ENCODE data around the gene STAT4. TPM values are rescaled to one million over a fixed set of nuclear protein-coding genes. Genes with fewer than 3 reads are reported as not detected.

STAT4 gene
- polyA plus RNA-seq, 1 of the 3 experiments (the other 2 are of a cell fraction) = 0.12 TPM

GRCh38 chr2:190994148-190994547 lies 156.6 kb downstream of the STAT4 start:
- POLR2A ChIA-PET = no interaction called here

GRCh38 chr2:190993292-190993643 lies 157.5 kb downstream of the STAT4 start:
- no peak overlapping the region for H2AFZ ChIP-seq (ENCODE audit: low read depth)
- no peaks in the 10 kb centered on the region for H3K27me3 ChIP-seq (ENCODE audit: insufficient read depth)
- no peak for DNase-seq
- no peak for TF ChIP-seq TEAD4 (IDR thresholded peaks at IDR 0.05; ENCODE audit: borderline replicate concordance, insufficient read depth)
- no peak for TF ChIP-seq GATA2 (CRISPR knock-in tag; IDR thresholded peaks at IDR 0.05)
- no peak for TF ChIP-seq MEF2A (IDR thresholded peaks at IDR 0.05; ENCODE audit: borderline replicate concordance, low read depth)
- TF ChIP-seq, protein P1, sequence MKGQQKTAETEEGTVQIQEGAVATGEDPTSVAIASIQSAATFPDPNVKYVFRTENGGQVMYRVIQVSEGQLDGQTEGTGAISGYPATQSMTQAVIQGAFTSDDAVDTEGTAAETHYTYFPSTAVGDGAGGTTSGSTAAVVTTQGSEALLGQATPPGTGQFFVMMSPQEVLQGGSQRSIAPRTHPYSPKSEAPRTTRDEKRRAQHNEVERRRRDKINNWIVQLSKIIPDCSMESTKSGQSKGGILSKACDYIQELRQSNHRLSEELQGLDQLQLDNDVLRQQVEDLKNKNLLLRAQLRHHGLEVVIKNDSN (IDR thresholded peaks at IDR 0.05; ENCODE audit: borderline replicate concordance, low read depth) = no peak
- no peak for TF ChIP-seq SMC3 (IDR thresholded peaks at IDR 0.05; ENCODE audit: low read depth, low read length)
- no peak for TF ChIP-seq YY1 (IDR thresholded peaks at IDR 0.05; ENCODE audit: low read depth)
- no peak for TF ChIP-seq RXRA (IDR thresholded peaks at IDR 0.05; ENCODE audit: borderline replicate concordance, low read depth)
- TF ChIP-seq, protein P2, sequence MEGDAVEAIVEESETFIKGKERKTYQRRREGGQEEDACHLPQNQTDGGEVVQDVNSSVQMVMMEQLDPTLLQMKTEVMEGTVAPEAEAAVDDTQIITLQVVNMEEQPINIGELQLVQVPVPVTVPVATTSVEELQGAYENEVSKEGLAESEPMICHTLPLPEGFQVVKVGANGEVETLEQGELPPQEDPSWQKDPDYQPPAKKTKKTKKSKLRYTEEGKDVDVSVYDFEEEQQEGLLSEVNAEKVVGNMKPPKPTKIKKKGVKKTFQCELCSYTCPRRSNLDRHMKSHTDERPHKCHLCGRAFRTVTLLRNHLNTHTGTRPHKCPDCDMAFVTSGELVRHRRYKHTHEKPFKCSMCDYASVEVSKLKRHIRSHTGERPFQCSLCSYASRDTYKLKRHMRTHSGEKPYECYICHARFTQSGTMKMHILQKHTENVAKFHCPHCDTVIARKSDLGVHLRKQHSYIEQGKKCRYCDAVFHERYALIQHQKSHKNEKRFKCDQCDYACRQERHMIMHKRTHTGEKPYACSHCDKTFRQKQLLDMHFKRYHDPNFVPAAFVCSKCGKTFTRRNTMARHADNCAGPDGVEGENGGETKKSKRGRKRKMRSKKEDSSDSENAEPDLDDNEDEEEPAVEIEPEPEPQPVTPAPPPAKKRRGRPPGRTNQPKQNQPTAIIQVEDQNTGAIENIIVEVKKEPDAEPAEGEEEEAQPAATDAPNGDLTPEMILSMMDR (IDR thresholded peaks at IDR 0.05) = no peak
- no peak for TF ChIP-seq TAF1 (IDR thresholded peaks at IDR 0.05; ENCODE audit: borderline replicate concordance, low read depth, low read length)
- no peak for TF ChIP-seq RCOR1 (IDR thresholded peaks at IDR 0.05; ENCODE audit: low read length)
- TF ChIP-seq CHD2 (IDR thresholded peaks at IDR 0.05; ENCODE audit: low read length, partially characterized antibody) = no peak
- TF ChIP-seq GABPA (IDR thresholded peaks at IDR 0.05; ENCODE audit: low read depth) = no peak
- H3K9ac ChIP-seq = no peak overlapping the region
- H3K27ac ChIP-seq (ENCODE audit: low read depth in 2 of 2, low read length in 1 of 2) = no peak overlapping the region
- no peaks in the 10 kb centered on the region for H3K9me3 ChIP-seq
- no peaks in the 10 kb centered on the region for H3F3A ChIP-seq (replicated peaks; ENCODE audit: insufficient read depth)
- peaks cover 88 to 91% of the 10 kb centered on the region in 2 experiments for H3K36me3 ChIP-seq (replicated peaks in 1 of 2; ENCODE audit: control insufficient read depth in 1 of 2, insufficient read depth in 2 of 2, low read length in 1 of 2)
- H3K4me1 ChIP-seq (ENCODE audit: control insufficient read depth in 1 of 2, insufficient read depth in 2 of 2, low read depth in 1 of 2, low read length in 1 of 2) = no peaks in the 10 kb centered on the region
- no peak overlapping the region for H3K4me2 ChIP-seq
- no peaks in the 10 kb centered on the region for H3K9me2 ChIP-seq
- no peak overlapping the region for H3K4me3 ChIP-seq (ENCODE audit: low read depth in 2 of 2, low read length in 1 of 2)
- no peaks in the 10 kb centered on the region for H3K79me2 ChIP-seq (ENCODE audit: insufficient read depth)
- WGBS (ENCODE audit: low lambda C conversion rate) = 93% methylated on average over 6 of the region's 6 CpGs
- POLR2A ChIA-PET = no interaction called here
- H4K20me1 ChIP-seq (ENCODE audit: insufficient read depth) = no peaks in the 10 kb centered on the region
- CTCF ChIA-PET = interaction anchor here (1.3 kb wide), 1 partner anchor 46 kb away, joined by 3 read pairs; no protein-coding TSS in a partner anchor

More at GRCh38 chr2:190994148-190994547, 156.6 kb downstream of the STAT4 start:
- Histone ChIP-seq H3K36me3 (replicated peaks in 1 of 2; ENCODE audit: control insufficient read depth in 1 of 2, insufficient read depth in 2 of 2, low read length in 1 of 2) (peaks cover 87 to 91% of the 10 kb centered on the region in 2 experiments), H2AFZ (ENCODE audit: low read depth) (no peak overlapping the region), H4K20me1 (ENCODE audit: insufficient read depth) (no peaks in the 10 kb centered on the region), H3K27me3 (ENCODE audit: insufficient read depth) (no peaks in the 10 kb centered on the region), H3K4me2 (no peak overlapping the region), H3K9me2 (no peaks in the 10 kb centered on the region), H3K9ac (no peak overlapping the region), H3F3A (replicated peaks; ENCODE audit: insufficient read depth) (no peaks in the 10 kb centered on the region), H3K9me3 (no peaks in the 10 kb centered on the region), H3K79me2 (ENCODE audit: insufficient read depth) (no peaks in the 10 kb centered on the region), H3K4me1 (ENCODE audit: control insufficient read depth in 1 of 2, insufficient read depth in 2 of 2, low read depth in 1 of 2, low read length in 1 of 2) (no peaks in the 10 kb centered on the region), H3K27ac (ENCODE audit: low read depth in 2 of 2, low read length in 1 of 2) (no peak overlapping the region), H3K4me3 (ENCODE audit: low read depth in 2 of 2, low read length in 1 of 2) (no peak overlapping the region)
- DNase-seq = no peak
- TF ChIP-seq MXI1 (IDR thresholded peaks at IDR 0.05; ENCODE audit: low read depth, low read length) (no peak), SIN3A (IDR thresholded peaks at IDR 0.05; ENCODE audit: borderline replicate concordance, low read depth, low read length) (no peak), TCF12 (IDR thresholded peaks at IDR 0.05) (no peak), EZH2phosphoT487 (IDR thresholded peaks at IDR 0.05; ENCODE audit: borderline replicate concordance, low read depth) (no peak), GATA2 (CRISPR knock-in tag; IDR thresholded peaks at IDR 0.05) (no peak), RXRA (IDR thresholded peaks at IDR 0.05; ENCODE audit: borderline replicate concordance, low read depth) (no peak), POLR2AphosphoS5 (IDR thresholded peaks at IDR 0.05; ENCODE audit: low read depth, low read length) (no peak), RCOR1 (IDR thresholded peaks at IDR 0.05; ENCODE audit: low read length) (no peak), FOXM1 (IDR thresholded peaks at IDR 0.05; ENCODE audit: low read depth) (no peak), FOXJ3 (CRISPR knock-in tag; IDR thresholded peaks at IDR 0.05) (no peak), YY1 (IDR thresholded peaks at IDR 0.05; ENCODE audit: low read depth) (no peak), NFIC (IDR thresholded peaks at IDR 0.05; ENCODE audit: borderline replicate concordance) (no peak), FOSL2 (IDR thresholded peaks at IDR 0.05; ENCODE audit: borderline replicate concordance, low read depth) (no peak), JUND (IDR thresholded peaks at IDR 0.05) (no peak), RFX5 (IDR thresholded peaks at IDR 0.05; ENCODE audit: low read length) (no peak)
- TF ChIP-seq, protein P3, sequence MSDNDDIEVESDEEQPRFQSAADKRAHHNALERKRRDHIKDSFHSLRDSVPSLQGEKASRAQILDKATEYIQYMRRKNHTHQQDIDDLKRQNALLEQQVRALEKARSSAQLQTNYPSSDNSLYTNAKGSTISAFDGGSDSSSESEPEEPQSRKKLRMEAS (IDR thresholded peaks at IDR 0.05; ENCODE audit: low read depth) = no peak
- TF ChIP-seq, protein P4, sequence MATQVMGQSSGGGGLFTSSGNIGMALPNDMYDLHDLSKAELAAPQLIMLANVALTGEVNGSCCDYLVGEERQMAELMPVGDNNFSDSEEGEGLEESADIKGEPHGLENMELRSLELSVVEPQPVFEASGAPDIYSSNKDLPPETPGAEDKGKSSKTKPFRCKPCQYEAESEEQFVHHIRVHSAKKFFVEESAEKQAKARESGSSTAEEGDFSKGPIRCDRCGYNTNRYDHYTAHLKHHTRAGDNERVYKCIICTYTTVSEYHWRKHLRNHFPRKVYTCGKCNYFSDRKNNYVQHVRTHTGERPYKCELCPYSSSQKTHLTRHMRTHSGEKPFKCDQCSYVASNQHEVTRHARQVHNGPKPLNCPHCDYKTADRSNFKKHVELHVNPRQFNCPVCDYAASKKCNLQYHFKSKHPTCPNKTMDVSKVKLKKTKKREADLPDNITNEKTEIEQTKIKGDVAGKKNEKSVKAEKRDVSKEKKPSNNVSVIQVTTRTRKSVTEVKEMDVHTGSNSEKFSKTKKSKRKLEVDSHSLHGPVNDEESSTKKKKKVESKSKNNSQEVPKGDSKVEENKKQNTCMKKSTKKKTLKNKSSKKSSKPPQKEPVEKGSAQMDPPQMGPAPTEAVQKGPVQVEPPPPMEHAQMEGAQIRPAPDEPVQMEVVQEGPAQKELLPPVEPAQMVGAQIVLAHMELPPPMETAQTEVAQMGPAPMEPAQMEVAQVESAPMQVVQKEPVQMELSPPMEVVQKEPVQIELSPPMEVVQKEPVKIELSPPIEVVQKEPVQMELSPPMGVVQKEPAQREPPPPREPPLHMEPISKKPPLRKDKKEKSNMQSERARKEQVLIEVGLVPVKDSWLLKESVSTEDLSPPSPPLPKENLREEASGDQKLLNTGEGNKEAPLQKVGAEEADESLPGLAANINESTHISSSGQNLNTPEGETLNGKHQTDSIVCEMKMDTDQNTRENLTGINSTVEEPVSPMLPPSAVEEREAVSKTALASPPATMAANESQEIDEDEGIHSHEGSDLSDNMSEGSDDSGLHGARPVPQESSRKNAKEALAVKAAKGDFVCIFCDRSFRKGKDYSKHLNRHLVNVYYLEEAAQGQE (IDR thresholded peaks at IDR 0.05; ENCODE audit: low read depth, low read length) = no peak
- CTCF ChIA-PET = interaction anchor here (0.6 to 1.3 kb wide), 2 partner anchors 47 to 188 kb away, joined by 3 read pairs; no protein-coding TSS in a partner anchor
- WGBS (ENCODE audit: low lambda C conversion rate) = 99% methylated on average over 7 of the region's 7 CpGs
